Natural killer cell (primary cell): Measurements from ENCODE around the gene KLHDC10. TPM values are rescaled to one million over a fixed set of nuclear protein-coding genes. Genes with fewer than 3 reads are reported as not detected.
A peak's percentile ranks its signal among the peaks of the same experiment; 100 is the strongest.
"Not testable (repeated sequence)": the region's sequence is repeated elsewhere in the genome, so short reads cannot be mapped to it uniquely, and the experiment has no call there.

Experiments
- ATAC-seq, 3 donors: fragments of 150-1000 bp in 2 of 3; fragments of 200-7000 bp in 1 of 3; cut with Tn5 transposase; 1 replicate in 1 of 3; 2 replicates in 2 of 3; pipeline ENCODE4 v1.10.0; 2021; ENCODE audit warnings: mild to moderate bottlenecking in 2 of 3, moderate library complexity in 2 of 3
- DNase-seq, 2 donors: peaks; one replicate each; pipeline versions ENCODE4 v3.0.0 to v3.0.0-alpha.2; 2013 to 2021; ENCODE audit warnings: mixed read lengths in 1 of 2
- H3K27ac ChIP-seq: one replicate; pipeline ENCODE4 v1.5.1; 2013; ENCODE audit warnings: mild to moderate bottlenecking, low read length
- H3K27me3 ChIP-seq: one replicate; pipeline ENCODE4 v1.6.1; 2013; ENCODE audit warnings: low read length; ENCODE audit not compliant: control insufficient read depth, insufficient read depth
- H3K36me3 ChIP-seq: one replicate; pipeline ENCODE4 v1.6.1; 2013; ENCODE audit warnings: low read length; ENCODE audit not compliant: control insufficient read depth, insufficient read depth
- H3K4me1 ChIP-seq: one replicate; pipeline ENCODE4 v1.6.1; 2013; ENCODE audit warnings: low read length; ENCODE audit not compliant: control insufficient read depth, insufficient read depth
- H3K4me3 ChIP-seq: one replicate; pipeline ENCODE4 v1.5.1; 2013; ENCODE audit warnings: low read length
- H3K9me3 ChIP-seq: one replicate; pipeline ENCODE4 v1.6.1; 2013; ENCODE audit warnings: low read length; ENCODE audit not compliant: control insufficient read depth, insufficient read depth
- H3K27ac Mint-ChIP-seq, 2 donors: one replicate each; pipeline ENCODE4 v1.8.0; 2022; ENCODE audit warnings: mild to moderate bottlenecking in 2 of 2, mixed read lengths in 2 of 2, moderate library complexity in 1 of 2
- H3K27me3 Mint-ChIP-seq, 2 donors: one replicate each; pipeline ENCODE4 v1.8.0; 2022; ENCODE audit warnings: low read depth in 2 of 2, mixed read lengths in 2 of 2
- H3K36me3 Mint-ChIP-seq: one replicate; pipeline ENCODE4 v1.8.0; 2022; ENCODE audit warnings: mixed read lengths
- H3K4me1 Mint-ChIP-seq, 2 donors: one replicate each; pipeline ENCODE4 v1.8.0; 2022; ENCODE audit warnings: mixed read lengths in 2 of 2
- H3K4me3 Mint-ChIP-seq: one replicate; pipeline ENCODE4 v1.8.0; 2022; ENCODE audit warnings: mild to moderate bottlenecking, moderate library complexity, mixed read lengths
- H3K9me3 Mint-ChIP-seq, 2 donors: one replicate each; pipeline ENCODE4 v1.8.0; 2022; ENCODE audit warnings: mixed read lengths in 2 of 2
- CTCF ChIP-seq: fragments of 200-600 bp; IDR thresholded peaks from one replicate; pipeline ENCODE4 v1.8.0; 2022; ENCODE audit warnings: antibody characterized with exemption
- WGBS: methylation state at CpG from one replicate; pipeline ENCODE4 v1.1.7; 2013; ENCODE audit warnings: missing lambda C conversion rate; ENCODE audit not compliant: insufficient coverage; 5-methylcytosine and 5-hydroxymethylcytosine counted together
- intact Hi-C: fragments of 100-400 bp; cut with micrococcal nuclease; formaldehyde crosslinking; loops from one replicate; pipeline ENCODE4 v1.14.2; 2022
- total RNA-seq, 4 donors: library from RNA; stranded (reverse); fragments of 120-200 nt in 1 of 4; gene quantifications; one replicate each; pipeline versions ENCODE4 v1.2.3 to v1.2.4, GENCODE V29; 2013 to 2022

KLHDC10 gene
- total RNA-seq, 3 donors from 2014 or later (not counting 1 experiment from before 2014, with no cell fraction given) = 13.6 to 23.2 (median 21.9) TPM

- H3K27me3 Mint-ChIP-seq = no peaks in the 10 kb centered on the region
- no peak overlapping the region for H3K27ac Mint-ChIP-seq
- H3K4me1 Mint-ChIP-seq = peaks cover 0 to 4% of the 10 kb centered on the region in 2 donors
- ATAC-seq (no peak), DNase-seq (no peak)
- no peak overlapping the region for H3K27ac ChIP-seq
- H3K9me3 ChIP-seq = no peaks in the 10 kb centered on the region
- peaks cover 42% of the 10 kb centered on the region for H3K36me3 ChIP-seq
- WGBS = 100% methylated on average over 3 of the region's 4 CpGs
- no peaks in the 10 kb centered on the region for H3K27me3 ChIP-seq
- H3K4me1 ChIP-seq = no peaks in the 10 kb centered on the region
- peaks cover 13% of the 10 kb centered on the region for H3K36me3 Mint-ChIP-seq
- H3K9me3 Mint-ChIP-seq = no peaks in the 10 kb centered on the region
- H3K4me3 ChIP-seq = no peak overlapping the region
- no peak overlapping the region for H3K4me3 Mint-ChIP-seq
- intact Hi-C loops = no loop called here
- no peak for TF ChIP-seq CTCF
These were observed 29.8 kb upstream of the KLHDC10 start for GRCh38 chr7:130040576-130040975.

- 96% methylated on average over 4 of the region's 4 CpGs for WGBS
- Mint-ChIP-seq H3K4me3 (no peak overlapping the region), H3K9me3 (no peaks in the 10 kb centered on the region), H3K36me3 (peaks cover 7% of the 10 kb centered on the region), H3K4me1 (peaks cover 9 to 11% of the 10 kb centered on the region in 2 donors), H3K27me3 (no peaks in the 10 kb centered on the region), H3K27ac (no peak overlapping the region)
- no peak for DNase-seq
- Histone ChIP-seq H3K4me1 (peaks cover 8% of the 10 kb centered on the region), H3K27ac (no peak overlapping the region), H3K9me3 (no peaks in the 10 kb centered on the region), H3K36me3 (peaks cover 8% of the 10 kb centered on the region), H3K27me3 (no peaks in the 10 kb centered on the region), H3K4me3 (no peak overlapping the region)
- no peak for TF ChIP-seq CTCF
- no peak for ATAC-seq
- intact Hi-C loops = no loop called here
These were observed 22.5 kb upstream of the KLHDC10 start for GRCh38 chr7:130047831-130048230.

GRCh38 chr7:130048906-130049305 is 21.4 kb upstream of the KLHDC10 start:
- no peak overlapping the region for H3K4me3 ChIP-seq
- H3K27me3 ChIP-seq = no peaks in the 10 kb centered on the region
- Mint-ChIP-seq H3K4me1 (peaks cover 9 to 11% of the 10 kb centered on the region in 2 donors), H3K9me3 (no peaks in the 10 kb centered on the region), H3K4me3 (no peak overlapping the region), H3K27me3 (peaks cover 0 to under 1% of the 10 kb centered on the region in 2 donors), H3K36me3 (no peaks in the 10 kb centered on the region), H3K27ac (no peak overlapping the region)
- H3K27ac ChIP-seq = no peak overlapping the region
- peaks cover 6% of the 10 kb centered on the region for H3K36me3 ChIP-seq
- intact Hi-C loops = no loop called here
- H3K9me3 ChIP-seq = no peaks in the 10 kb centered on the region
- TF ChIP-seq CTCF = no peak
- 100% methylated on average over 3 of the region's 4 CpGs for WGBS
- ATAC-seq (no peak), DNase-seq (no peak)
- peaks cover 8% of the 10 kb centered on the region for H3K4me1 ChIP-seq

- peak overlapping the region; percentile 45 for H3K4me3 Mint-ChIP-seq
- H3K27me3 ChIP-seq, H3K4me3 ChIP-seq, H3K27ac Mint-ChIP-seq, intact Hi-C loops, H3K9me3 ChIP-seq, H3K36me3 Mint-ChIP-seq, H3K27ac ChIP-seq, H3K9me3 Mint-ChIP-seq, ATAC-seq, H3K36me3 ChIP-seq, DNase-seq, H3K27me3 Mint-ChIP-seq, H3K4me1 ChIP-seq: not testable (repeated sequence)
- WGBS = 96% methylated on average over 15 of the region's 15 CpGs
- peaks cover 9 to 11% of the 10 kb centered on the region in 2 donors for H3K4me1 Mint-ChIP-seq
These were observed 18.1 kb upstream of the KLHDC10 start for GRCh38 chr7:130052250-130052649.

- H3K4me1 ChIP-seq, H3K27me3 ChIP-seq, ATAC-seq, DNase-seq, H3K9me3 ChIP-seq, H3K27ac Mint-ChIP-seq, H3K36me3 ChIP-seq, H3K4me3 ChIP-seq, H3K9me3 Mint-ChIP-seq, intact Hi-C loops, H3K27ac ChIP-seq, H3K27me3 Mint-ChIP-seq, H3K36me3 Mint-ChIP-seq, H3K4me3 Mint-ChIP-seq: not testable (repeated sequence)
- peaks cover 9 to 11% of the 10 kb centered on the region in 2 donors for H3K4me1 Mint-ChIP-seq
- WGBS = 95% methylated on average over 7 of the region's 8 CpGs
These were observed 15.1 kb upstream of the KLHDC10 start for GRCh38 chr7:130055198-130055597.
